ENCODE results near the gene TRAF3.

DNA sequence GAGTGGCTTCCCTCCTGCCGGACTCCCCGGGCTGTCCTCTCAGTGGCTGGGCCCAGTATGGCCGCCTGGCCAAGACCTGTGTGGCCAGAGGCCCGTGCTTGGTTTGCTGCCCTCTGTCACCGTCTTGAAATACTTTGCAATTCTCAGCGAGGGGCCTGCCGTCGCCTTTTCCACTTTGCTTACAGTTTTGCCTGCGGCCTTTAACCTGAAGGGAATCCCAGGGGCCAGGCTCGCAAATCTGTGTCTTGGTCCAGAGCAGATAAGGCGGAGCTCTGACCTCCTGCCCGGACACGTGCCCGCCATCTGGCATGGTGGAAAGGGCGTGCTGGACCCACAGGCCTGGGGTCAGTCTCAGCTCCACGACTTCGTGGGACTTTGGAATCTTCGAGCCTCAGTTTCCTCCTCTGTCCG, 134.3 kb downstream of the TRAF3 start:
- TF ChIP-seq, protein P1, sequence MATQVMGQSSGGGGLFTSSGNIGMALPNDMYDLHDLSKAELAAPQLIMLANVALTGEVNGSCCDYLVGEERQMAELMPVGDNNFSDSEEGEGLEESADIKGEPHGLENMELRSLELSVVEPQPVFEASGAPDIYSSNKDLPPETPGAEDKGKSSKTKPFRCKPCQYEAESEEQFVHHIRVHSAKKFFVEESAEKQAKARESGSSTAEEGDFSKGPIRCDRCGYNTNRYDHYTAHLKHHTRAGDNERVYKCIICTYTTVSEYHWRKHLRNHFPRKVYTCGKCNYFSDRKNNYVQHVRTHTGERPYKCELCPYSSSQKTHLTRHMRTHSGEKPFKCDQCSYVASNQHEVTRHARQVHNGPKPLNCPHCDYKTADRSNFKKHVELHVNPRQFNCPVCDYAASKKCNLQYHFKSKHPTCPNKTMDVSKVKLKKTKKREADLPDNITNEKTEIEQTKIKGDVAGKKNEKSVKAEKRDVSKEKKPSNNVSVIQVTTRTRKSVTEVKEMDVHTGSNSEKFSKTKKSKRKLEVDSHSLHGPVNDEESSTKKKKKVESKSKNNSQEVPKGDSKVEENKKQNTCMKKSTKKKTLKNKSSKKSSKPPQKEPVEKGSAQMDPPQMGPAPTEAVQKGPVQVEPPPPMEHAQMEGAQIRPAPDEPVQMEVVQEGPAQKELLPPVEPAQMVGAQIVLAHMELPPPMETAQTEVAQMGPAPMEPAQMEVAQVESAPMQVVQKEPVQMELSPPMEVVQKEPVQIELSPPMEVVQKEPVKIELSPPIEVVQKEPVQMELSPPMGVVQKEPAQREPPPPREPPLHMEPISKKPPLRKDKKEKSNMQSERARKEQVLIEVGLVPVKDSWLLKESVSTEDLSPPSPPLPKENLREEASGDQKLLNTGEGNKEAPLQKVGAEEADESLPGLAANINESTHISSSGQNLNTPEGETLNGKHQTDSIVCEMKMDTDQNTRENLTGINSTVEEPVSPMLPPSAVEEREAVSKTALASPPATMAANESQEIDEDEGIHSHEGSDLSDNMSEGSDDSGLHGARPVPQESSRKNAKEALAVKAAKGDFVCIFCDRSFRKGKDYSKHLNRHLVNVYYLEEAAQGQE (IDR thresholded peaks at IDR 0.05; ENCODE audit: insufficient replicate concordance, low read depth) = no peak
- TF ChIP-seq, protein P2, sequence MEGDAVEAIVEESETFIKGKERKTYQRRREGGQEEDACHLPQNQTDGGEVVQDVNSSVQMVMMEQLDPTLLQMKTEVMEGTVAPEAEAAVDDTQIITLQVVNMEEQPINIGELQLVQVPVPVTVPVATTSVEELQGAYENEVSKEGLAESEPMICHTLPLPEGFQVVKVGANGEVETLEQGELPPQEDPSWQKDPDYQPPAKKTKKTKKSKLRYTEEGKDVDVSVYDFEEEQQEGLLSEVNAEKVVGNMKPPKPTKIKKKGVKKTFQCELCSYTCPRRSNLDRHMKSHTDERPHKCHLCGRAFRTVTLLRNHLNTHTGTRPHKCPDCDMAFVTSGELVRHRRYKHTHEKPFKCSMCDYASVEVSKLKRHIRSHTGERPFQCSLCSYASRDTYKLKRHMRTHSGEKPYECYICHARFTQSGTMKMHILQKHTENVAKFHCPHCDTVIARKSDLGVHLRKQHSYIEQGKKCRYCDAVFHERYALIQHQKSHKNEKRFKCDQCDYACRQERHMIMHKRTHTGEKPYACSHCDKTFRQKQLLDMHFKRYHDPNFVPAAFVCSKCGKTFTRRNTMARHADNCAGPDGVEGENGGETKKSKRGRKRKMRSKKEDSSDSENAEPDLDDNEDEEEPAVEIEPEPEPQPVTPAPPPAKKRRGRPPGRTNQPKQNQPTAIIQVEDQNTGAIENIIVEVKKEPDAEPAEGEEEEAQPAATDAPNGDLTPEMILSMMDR (IDR thresholded peaks at IDR 0.05; ENCODE audit: insufficient read depth, low read length) = no peak
- no peak for TF ChIP-seq POLR2AphosphoS5 (IDR thresholded peaks at IDR 0.05; ENCODE audit: low read depth)
- no peak for TF ChIP-seq GABPA (IDR thresholded peaks at IDR 0.05; ENCODE audit: low read depth)
- no peak for TF ChIP-seq SPI1 (IDR thresholded peaks at IDR 0.05; ENCODE audit: borderline replicate concordance, low read depth)

All from HL-60 (cell line).